ENCODE measurements around the gene ATXN7L1.

Gene ATXN7L1

GRCh38 chr7:105567024-105567423, 309.4 kb downstream of the ATXN7L1 start:
- H3K9ac ChIP-seq (ENCODE audit: low read depth, low read length) = no peak overlapping the region
- H3K4me3 ChIP-seq (ENCODE audit: low read depth, low read length) = no peak overlapping the region
- no peaks in the 10 kb centered on the region for H3K27me3 ChIP-seq (ENCODE audit: control insufficient read depth, insufficient read depth, low read length)
- no peaks in the 10 kb centered on the region for H3K4me1 ChIP-seq (ENCODE audit: control insufficient read depth, insufficient read depth, low read length)
- H3K36me3 ChIP-seq (ENCODE audit: control insufficient read depth, insufficient read depth, low read length) = peaks cover 7% of the 10 kb centered on the region
- no peaks in the 10 kb centered on the region for H3K9me3 ChIP-seq (ENCODE audit: control insufficient read depth, insufficient read depth, low read length)

- H3K4me1 ChIP-seq (ENCODE audit: control insufficient read depth, insufficient read depth, low read length) = no peaks in the 10 kb centered on the region
- no peak overlapping the region for H3K9ac ChIP-seq (ENCODE audit: low read depth, low read length)
- no peaks in the 10 kb centered on the region for H3K27me3 ChIP-seq (ENCODE audit: control insufficient read depth, insufficient read depth, low read length)
- H3K36me3 ChIP-seq (ENCODE audit: control insufficient read depth, insufficient read depth, low read length) = peaks cover 8% of the 10 kb centered on the region
- no peak overlapping the region for H3K4me3 ChIP-seq (ENCODE audit: low read depth, low read length)
- no peaks in the 10 kb centered on the region for H3K9me3 ChIP-seq (ENCODE audit: control insufficient read depth, insufficient read depth, low read length)
These were observed 311.2 kb downstream of the ATXN7L1 start for GRCh38 chr7:105565190-105565589.

GRCh38 chr7:105559926-105560325, 316.5 kb downstream of the ATXN7L1 start:
- H3K9ac ChIP-seq (ENCODE audit: low read depth, low read length) = no peak overlapping the region
- no peak overlapping the region for H3K4me3 ChIP-seq (ENCODE audit: low read depth, low read length)
- H3K27me3 ChIP-seq (ENCODE audit: control insufficient read depth, insufficient read depth, low read length) = no peaks in the 10 kb centered on the region
- H3K9me3 ChIP-seq (ENCODE audit: control insufficient read depth, insufficient read depth, low read length) = no peaks in the 10 kb centered on the region
- no peaks in the 10 kb centered on the region for H3K4me1 ChIP-seq (ENCODE audit: control insufficient read depth, insufficient read depth, low read length)
- peaks cover 4% of the 10 kb centered on the region for H3K36me3 ChIP-seq (ENCODE audit: control insufficient read depth, insufficient read depth, low read length)
